GM21825 (cell line): ENCODE measurements around the gene RLN1.
"Not testable (repeated sequence)": the region's sequence is repeated elsewhere in the genome, so short reads cannot be mapped to it uniquely, and the experiment has no call there.

Source experiments
- ATAC-seq: cut with Tn5 transposase; IDR thresholded peaks from one replicate; pipeline ENCODE4 v1.9.1; 2021; ENCODE audit warnings: mild to moderate bottlenecking, moderate library complexity; ENCODE audit not compliant: unreplicated experiment

Gene RLN1, protein sequence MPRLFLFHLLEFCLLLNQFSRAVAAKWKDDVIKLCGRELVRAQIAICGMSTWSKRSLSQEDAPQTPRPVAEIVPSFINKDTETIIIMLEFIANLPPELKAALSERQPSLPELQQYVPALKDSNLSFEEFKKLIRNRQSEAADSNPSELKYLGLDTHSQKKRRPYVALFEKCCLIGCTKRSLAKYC

DNA sequence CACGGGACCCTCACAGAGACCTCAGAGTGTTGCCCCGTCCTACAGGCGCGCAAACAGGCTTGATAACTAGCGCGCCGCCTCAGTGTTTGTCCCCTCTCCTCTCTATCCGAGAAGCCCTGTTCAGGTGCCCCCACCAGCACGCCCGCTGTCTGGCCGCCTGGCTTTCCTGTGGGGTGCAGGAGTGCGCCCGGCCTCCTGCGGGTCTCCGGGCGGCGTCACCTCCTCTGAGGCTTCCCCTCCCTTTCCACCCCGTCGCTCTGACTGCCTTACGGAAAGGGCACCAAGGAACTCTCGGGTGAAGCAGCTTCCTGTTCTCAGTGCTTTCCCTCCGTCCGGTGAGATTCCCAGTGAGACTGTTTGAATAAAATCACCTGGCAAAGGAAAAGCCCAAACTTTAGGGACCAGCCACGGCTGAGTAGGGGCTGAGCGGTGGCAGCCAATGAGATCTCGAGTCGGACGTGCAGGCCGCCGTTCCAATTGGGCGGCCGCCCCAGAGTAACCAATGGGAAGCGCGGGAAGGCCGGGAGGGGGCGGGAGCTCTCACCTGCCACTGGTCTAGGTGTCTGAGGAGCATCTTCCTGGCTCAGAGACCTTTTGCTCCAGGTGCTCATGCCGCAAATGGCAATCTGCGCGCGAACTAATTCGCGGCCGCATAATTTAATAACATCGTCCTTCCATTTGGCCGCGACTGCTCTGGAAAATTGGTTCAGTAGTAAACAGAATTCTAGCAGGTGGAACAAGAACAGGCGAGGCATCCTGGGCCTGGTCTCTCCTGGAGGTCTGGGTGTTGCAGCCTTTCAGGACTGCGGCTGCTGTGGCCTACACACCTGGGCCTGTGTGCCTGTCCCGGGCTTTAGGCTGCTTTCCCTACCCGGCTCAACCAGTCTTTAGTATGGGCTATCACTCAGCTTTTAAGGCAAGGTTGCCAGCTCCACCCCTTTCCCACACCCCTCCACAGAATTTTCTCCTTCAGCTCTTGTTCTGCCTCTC is at the start of gene RLN1:
Gene RLN1 (minus strand): TSS at position 885 of the 990 bp plus-strand sequence. CDS start 130 bp downstream, at position 755.
- ATAC-seq: peak; percentile 98

DNA sequence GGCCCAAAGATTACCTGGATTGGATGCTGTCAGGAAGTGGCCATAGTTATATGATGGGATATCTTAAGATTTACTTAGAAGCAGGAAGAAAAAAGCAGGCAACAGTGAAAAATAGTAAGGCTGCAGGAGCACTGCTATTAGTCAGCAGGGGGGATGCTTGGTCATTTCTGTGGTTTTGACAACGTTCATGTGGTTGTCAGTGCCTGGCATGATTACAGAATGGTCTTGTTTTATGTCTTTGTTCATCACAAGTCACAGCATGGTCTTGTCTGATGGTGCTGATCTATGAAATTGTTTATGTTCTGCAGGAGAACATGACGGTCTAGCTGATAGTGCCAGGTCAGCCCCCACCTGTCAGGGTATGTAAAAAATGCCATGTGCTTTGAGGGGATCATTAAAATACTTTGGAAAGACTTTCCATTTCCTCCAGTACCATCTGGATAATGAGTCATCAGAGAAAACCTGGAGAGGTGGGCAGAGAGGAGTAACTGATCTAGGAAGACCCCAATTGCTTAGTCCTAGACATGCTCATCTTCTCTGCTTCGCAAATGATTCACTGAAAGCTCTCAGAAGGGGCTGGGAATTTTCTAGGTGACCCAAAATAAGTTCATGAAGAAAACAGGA is 49.5 kb upstream of the RLN1 start:
- ATAC-seq: peak; percentile 67

DNA sequence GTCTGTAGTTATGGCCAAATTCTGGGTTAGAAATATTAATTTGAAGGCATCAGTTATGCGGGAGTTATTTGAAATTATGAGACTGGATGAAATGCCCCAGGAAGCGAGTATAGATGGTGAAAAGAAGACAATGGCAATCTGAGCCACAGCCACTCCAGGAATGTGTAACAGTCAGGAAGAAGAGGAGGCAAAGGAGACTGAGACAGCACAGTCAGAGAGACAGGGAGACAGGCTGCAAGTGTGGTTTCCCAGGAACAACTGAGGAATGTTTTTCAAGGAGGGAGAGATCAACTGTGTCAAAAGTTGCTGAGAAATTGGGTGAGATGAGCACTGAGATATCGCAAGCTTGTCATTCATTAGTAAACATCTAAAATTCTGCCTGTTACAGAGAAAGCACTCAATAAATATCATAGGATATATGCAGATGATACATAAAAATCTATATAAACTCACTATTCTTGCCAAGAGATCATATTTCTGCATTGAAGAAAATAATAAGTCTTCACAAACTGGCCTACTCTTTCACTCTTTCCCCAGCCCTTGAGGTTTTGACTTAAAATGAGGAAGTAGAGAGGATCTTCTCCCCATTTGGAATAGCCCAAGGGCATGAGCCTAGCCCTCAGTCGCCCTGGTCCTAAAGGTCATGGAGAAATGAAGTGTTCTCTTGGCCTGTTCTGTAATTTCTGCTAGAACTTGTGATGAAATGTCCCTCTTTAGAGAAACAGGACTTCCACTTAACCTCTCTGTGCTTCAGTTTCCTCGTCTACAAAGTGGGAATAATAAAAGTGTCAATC is 48.5 kb upstream of the RLN1 start:
- no peak for ATAC-seq

DNA sequence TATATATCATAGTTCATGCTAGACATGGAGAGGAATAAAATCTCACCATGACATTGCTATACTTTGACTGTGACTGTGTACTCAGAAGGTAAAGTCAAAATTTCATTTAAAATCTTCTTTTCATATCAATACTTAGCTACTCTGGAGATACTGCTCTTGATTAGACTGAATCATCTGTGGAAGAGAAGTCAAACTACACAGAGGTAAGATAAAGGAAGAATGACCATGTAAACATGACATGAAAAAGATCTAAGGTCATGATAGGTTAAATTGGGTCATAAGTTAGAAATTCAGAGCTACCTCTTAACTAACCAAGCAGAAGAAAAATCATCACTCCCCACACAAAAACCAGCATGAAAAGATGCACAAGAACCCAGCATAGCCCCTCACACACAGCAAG is 44.8 kb upstream of the RLN1 start:
- no peak for ATAC-seq

DNA sequence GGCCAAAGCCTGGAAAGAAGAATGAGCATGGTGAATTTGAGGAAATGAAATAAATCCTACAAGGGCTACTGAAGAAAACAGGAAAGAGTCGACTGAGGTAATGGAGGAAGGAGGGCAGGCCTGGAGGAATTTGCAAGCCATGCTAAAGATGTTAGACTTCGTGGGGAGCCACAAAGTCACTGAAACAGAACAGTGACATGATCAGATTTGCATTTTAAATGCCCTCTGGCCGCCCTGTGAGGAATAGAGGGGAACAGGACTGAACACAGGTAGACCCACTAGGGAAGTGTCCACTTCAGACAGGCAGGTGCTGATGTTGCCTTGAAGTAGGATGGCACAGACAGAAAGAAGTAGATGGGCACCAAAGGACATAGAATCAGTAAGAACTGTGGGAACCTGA is 42.8 kb upstream of the RLN1 start:
- ATAC-seq: no peak

DNA sequence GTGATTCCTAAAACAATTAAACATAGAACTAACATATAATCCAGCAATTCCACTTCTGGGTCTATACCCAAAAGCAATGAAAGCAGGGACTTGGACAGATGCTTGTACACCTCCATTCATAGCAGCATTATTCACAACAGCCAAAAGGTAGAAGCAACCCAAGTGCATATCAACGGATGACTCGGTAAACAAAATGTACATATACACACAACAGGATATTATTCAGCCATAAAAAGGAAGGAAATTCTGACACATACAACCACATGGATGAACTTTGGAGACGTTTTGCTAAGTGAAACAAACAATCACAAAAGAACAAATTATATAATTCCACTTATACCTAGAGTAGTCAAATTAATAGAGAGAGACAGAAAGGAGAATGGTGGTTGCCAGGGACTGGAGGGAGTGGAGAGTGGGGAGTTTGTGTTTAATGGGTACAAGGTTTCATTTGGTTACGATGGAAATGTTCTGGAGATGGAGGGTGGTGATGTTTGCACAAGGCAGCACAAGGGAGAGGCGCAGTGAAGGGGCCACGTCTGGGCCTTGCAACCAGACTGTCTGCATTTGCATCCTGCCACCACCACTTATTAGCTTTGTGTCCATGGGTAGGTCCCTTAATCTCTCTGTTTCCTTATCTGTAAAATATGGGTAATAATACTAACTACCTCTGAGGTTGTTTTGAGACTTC is 36.3 kb upstream of the RLN1 start:
- ATAC-seq: no peak

DNA sequence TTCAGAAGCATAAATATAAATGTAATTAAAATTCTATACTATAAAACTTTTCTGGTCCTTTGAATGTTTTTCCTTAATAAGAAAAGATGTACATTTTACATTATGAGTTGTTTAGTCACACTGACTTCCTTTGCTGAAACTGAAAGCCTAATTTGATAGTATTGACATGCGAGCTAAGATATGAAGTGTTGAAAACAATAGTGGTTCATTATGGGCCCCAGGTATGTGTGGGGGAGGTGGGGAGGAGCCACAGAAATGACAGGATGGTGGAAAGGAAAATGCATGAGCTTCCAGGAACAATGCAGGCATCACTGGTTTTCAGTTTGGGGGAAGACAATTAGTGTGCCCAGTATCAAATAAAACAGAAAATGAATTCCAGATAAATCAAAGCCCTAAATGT is 35.4 kb upstream of the RLN1 start:
- no peak for ATAC-seq

DNA sequence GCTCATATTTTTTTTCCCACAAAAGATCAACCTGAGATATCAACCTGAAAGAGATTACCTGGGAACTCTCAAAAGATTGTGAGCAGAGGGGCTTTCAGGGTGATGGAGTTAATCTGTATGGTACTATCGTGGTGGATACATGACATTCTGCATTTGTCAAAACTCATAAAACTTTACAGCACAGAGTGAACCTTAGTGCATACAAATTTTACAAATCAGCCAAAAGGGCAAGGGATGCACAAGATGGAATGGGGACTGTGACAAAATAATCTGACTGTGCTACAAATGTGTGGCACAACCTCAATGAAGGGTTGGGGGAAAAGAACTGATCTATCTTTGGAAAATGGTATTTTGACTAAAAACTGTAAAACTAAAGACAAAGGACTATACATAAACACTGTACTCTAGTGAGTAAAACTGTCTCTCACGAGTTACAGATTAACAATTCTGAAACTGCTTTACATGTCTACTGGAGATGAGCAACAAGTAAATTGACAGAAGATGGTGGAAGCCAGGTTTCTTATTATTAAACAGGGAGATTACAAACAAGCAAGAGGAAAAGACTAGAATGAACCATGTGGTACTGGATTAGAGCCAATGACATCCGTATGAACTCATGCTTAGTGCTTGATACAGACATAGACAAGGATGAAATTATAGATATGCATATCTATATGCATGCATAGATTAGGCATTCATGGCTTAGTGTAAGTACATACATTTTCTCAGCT is 24.8 kb upstream of the RLN1 start:
- peak; percentile 92 for ATAC-seq

DNA sequence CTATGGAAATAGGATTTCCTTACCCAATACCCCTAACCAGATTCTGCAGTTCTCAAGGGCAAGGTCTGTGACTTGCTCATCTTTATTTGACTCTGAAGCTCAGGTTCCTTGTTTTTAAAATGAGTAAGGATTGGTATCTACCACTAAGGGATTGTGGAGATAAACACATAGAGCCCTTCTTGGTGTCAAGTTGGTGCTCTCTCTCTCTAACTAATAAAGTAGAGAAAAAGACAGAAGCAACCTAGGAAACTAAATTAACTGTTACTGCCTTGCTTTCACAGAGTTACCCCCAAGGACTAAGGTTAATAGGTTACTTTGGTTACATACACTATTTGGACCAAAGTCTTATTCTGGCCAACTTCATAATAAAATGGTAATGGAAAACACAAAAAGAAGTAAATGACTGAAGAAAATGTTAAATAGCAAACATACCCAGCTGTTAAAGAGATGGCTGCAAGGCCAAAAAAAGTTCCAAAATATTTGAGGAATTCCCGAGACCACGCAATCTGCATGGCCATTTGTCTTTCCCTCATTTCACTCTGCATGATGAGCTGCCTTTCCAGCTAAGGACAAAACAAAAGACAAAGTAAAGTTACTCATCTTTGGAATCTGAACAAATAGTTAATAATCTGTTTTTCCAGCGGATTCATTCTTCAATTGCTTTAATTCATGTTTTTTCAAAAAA is 21.8 kb upstream of the RLN1 start:
- ATAC-seq: no peak

DNA sequence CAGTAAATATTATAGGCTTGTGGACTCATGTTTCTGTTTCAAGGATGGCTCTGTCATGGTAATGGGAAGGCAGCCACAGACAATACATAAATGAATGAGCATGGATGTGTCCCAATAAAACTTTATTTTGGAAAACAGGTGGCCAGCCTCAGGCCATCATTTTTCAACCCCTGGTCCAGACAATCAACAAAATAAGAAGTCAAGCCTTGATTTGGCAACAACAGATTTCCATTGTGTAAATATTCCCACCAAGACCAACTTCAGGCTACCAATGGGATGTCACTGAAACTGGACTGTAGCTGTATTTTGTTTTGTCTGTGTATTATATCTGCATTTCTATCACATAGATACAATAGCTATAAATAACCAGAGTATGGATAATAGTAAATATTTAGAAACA is 20.7 kb upstream of the RLN1 start:
- no peak for ATAC-seq

DNA sequence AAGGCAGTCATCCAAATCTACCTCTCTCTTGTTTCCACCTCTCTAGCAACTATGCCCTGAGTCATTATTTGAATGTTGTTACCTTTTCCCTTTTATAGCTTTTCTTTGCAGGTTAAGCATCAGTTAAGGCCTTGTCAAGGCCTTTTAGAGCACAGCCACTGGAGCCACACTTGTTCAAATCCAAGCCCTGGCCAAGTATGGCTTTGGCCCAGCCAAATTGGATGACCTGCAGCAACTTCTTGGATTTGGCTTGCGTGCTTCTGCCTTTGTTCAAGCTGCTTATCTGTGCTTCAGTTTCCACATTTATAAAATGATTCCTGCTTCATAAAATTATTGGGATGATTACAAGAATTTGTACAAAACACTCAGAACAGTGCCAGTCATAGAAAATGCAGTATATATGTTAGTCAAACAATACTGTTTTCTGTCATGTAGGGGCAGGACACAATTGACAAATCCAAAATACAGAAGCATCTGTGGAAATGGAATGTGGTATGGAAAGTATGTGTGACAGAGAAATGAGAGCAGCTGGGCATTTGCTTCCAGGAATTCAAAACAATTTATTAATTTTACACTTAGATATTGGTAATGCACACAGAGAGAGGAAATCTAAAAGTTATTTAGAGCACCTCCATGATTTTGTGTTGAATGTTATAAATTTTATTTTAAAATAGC is 17.9 kb upstream of the RLN1 start:
- ATAC-seq: no peak

DNA sequence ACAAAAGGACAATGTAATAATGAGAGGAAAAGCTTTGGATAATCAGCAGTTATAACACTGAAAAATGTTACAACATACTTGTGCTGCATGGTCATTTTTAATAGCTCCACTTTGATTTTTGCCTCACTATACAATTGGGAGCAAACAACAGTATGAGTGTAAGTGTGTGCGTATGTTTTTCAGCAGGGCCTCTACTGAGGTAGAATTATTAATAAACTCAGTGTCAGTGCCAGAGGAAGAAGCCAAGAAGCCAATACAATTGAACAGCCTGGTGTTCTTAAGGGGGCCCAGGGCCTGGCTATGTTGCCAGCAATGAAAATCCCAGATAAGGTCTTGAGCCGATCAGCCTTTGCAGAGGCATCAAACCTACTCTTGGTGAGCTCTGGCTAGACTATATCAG is 16.1 kb upstream of the RLN1 start:
- no peak for ATAC-seq

DNA sequence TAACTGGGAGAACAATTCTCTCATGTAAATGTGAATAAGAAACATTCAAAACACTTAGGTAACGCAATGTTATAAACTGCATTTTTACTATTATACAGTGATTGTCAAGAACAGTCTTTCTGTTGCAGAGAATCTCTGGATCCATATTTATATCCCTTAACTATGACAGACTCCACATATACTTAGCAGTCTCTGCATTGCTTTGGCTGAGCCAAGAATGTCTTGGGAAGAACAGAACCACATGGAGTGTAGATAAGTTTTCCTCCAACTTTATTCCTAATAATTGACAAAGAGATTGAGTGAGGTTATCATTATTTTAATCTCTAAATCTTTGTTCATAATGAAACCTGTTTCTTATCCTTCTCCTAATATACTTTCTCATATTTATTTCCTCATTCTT is 15.6 kb upstream of the RLN1 start:
- ATAC-seq: no peak

DNA sequence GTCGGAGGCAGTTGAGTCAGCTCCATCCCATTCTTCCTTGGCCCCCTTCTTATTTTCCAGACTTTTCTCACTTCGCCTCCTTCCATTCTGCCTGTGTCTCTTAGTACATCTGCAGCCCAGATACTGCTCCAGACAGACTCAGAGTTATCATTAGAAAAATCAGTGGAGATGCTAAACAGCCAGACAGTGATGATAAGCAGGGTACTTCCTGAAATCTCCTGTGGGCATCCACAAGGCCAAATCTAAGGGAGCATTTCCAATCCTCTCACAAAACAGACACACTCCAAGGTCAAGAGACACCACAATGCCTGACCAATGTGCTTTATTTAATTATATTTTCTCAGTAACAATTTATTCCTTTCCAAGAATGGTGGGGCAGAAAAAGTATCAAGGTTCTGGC is 14.5 kb upstream of the RLN1 start:
- ATAC-seq: no peak

DNA sequence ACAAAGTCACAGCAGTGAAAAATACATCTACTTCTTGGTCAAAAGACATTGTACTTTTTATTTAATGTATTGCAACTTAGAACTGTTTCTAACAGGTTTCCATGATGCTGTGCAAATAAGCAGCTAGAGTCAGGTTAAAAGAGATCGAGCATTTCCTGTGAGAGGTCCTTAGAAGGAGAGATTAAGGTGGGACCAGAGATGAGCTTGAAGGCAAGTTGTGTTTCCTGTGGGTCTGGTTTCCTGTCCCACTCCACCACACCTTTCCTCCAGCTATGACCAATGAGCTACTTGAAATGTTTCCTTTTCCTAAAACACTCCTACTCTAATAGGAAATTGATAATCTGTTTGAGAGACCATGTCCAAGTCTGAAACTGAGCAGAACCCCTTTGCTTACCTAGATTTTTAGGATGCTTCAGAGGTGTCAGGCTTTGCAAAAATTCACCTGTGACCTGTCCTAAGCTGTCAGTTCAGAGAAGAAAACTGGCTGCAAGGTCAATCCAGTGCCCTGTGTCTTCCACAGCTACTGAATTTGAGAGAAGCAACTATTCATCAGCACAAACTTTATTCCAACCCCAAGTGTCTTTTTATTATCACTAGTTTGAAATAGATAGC is 13.1 kb upstream of the RLN1 start:
- no peak for ATAC-seq

DNA sequence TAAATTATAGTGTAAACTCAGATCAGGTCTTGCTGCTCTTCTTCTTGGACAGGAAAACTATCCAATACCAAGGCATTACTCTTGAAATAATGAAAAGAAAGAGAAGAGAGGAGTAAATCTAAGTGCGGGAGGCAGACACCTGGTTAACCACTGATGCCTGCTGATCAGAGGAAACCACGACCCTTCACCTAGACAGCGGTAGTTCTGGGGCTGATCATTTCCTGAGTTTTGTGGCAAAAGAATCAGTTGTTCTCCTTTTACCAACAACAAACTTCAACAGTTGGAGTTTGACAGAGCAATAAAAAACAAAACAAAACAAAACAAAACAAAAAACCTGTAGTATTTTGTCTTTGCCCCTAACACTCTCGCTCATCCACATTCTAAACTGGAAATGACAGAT is 3.0 kb downstream of the RLN1 start:
- ATAC-seq: no peak

DNA sequence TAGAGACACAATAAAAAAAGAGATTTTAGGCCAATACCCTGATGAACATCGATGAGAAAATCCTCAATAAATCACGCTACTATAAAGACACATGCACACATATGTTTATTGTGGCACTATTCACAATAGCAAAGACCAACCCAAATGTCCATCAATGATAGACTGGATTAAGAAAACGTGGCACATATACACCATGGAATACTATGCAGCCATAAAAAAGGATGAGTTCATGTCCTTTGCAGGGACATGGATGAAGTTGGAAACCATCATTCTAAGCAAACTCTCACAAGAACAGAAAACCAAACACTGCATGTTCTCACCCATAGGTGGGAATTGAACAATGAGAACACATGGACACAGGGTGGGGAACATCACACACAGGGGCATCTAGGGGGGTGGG is 8.4 kb downstream of the RLN1 start:
- not testable (repeated sequence) for ATAC-seq

DNA sequence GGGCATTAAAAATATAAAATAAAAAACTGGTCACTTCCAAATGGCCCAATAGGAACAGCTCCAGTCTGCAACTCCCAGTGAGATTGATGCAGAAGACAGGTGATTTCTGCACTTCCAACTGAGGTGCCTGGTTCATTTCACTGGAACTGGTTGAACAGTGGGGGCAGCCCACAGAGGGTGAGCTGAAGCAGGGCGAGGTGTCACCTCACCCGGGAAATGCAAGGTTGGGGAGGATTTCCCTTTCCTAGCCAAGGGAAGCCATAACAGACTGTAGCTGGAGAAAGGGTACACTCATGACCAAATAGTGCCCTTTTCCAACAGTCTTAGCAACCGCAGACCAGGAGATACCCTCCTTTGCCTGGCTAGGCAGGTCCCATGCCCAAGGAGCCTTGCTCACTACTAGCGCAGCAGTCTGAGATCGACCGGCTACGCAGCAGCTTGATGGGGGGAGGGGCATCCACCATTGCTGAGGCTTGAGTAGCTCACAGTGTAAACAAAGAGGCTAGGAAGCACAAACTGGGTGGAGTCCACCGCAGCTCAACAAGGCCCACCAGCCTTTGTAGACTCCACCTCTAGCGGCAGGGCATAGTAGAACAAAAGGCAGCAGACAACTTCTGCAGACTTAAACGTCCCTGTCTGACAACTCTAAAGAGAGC is 12.7 kb downstream of the RLN1 start:
- no peak for ATAC-seq
